H7 (cell line): ENCODE results near the gene ANKRD18B. TPM values are rescaled to one million over a fixed set of nuclear protein-coding genes. Genes with fewer than 3 reads are reported as not detected.
"Not testable (repeated sequence)": the region's sequence is repeated elsewhere in the genome, so short reads cannot be mapped to it uniquely, and the experiment has no call there.

Experiments
- DNase-seq: peaks from one replicate; pipeline ENCODE4 v3.0.0; 2012
- H3K27me3 ChIP-seq: 2 replicates; pipeline ENCODE4 v1.6.0; 2011; ENCODE audit warnings: mild to moderate bottlenecking, low read length; ENCODE audit not compliant: control insufficient read depth, insufficient read depth
- H3K36me3 ChIP-seq: replicated peaks from 2 replicates; pipeline ENCODE4 v1.5.1; 2011; ENCODE audit warnings: low read length; ENCODE audit not compliant: control insufficient read depth, insufficient read depth
- H3K4me3 ChIP-seq: 2 replicates; pipeline ENCODE4 v1.5.1; 2011; ENCODE audit warnings: low read depth, mild to moderate bottlenecking, control low read depth, low read length, moderate library complexity; ENCODE audit not compliant: insufficient read depth
- total RNA-seq: library from RNA; depleted of rRNA; stranded (reverse); fragments of >200 nt; shearing (Covaris generic); gene quantifications from 2 replicates; pipeline ENCODE4 v1.2.3, GENCODE V29; 2014; rRNA removed

ANKRD18B gene
- 4.9 and 14.4 TPM in 2 replicates for total RNA-seq

DNA sequence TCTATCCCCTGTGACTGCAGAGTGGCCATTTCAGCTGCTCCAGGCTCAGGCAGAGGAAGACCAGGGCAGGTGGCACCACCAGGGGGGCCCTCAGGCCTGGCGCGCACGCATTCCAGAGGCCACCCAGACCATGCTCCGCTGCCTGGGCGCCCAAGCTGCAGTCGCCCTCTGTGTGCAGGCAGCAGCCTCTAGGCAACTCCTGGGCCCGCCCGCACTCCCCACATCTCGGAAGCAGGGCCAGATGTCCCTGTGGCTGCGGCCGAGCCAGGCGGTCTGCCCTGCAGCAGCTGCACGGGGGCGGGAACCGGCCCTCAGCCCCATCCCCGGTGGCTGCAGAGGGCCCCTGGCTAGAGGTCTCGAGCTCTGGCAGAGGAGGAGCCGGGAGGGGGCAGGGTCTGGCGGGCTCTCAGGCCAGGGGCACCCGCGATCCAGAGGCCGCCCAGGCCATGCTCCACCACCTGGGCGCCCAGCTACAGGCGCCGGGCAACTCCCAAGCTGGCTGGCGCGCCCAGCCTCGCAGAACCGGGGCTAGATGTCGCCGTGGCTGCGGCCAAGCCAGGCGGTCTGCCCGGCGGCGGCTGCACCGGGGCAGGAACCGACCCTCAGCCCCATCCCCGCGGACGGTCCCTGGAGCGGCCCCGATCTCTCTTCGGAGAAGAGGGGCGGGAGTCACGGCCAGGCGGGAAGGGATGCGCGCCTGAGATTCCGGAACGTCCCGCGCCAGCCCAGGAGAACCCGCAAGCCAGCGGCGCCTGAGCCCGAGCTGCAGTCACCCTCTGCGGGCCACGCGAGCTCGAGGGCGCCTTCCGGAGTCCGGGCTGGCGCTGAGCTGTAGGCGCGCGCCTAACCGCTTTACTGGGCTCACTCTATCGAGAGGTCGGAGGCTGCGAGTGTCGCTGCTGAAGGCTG is at the start of gene ANKRD18B:
ANKRD18B (plus strand) TSS at position 855 of the 909 bp plus-strand sequence. CDS start 239 bp downstream, outside the sequence.
- peak; percentile 62 for DNase-seq
- not testable (repeated sequence) for H3K27me3 ChIP-seq, H3K36me3 ChIP-seq
- H3K4me3 ChIP-seq, result peak within 1 kb of the TSS; percentile 71

DNA sequence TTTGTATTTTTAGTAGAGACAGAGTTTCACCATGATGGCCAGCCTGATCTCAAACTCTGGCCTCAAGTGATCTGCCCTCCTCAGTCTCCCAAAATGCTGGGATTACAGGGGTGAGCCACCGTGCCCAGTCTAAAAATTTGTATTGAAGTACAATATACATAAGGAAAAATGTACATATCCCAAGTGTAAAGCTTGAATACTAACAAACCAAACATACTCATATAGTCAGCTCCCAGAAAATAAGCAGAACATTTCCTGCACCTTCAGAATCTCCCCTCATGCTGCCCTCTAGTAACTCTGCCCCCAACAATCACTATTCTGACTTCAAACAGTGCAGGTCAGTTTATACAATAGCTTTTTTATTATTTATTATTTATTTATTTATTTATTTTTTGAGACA is 48.7 kb upstream of the ANKRD18B start:
- H3K27me3 ChIP-seq, result no peaks in the 10 kb centered on the region
- peaks cover 11% of the 10 kb centered on the region for H3K36me3 ChIP-seq
- DNase-seq, result no peak
- H3K4me3 ChIP-seq, result no peak overlapping the region

DNA sequence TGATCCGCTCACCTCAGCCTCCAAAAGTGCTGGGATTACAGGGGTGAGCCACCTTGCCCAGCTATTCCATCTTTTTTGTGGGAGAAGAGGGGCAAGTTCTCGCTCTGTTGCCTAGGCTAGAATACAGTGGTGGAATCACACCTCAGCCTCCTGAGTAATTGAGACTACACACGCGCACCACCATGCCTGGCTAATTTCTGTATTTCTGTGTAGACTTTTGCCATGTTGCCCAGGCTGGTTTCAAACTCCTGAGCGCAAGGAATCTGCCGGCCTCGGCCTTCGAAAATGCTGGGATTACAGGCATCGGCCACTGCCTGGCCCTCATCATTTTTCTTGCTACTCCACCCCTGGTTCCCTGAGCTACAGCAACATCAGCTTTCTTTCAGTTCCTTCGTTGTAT is 47.5 kb upstream of the ANKRD18B start:
- DNase-seq, result no peak
- no peak overlapping the region for H3K4me3 ChIP-seq
- no peaks in the 10 kb centered on the region for H3K27me3 ChIP-seq
- peaks cover 7% of the 10 kb centered on the region for H3K36me3 ChIP-seq

GRCh38 chr9:33480106-33480505 is 43.9 kb upstream of the ANKRD18B start:
- Histone ChIP-seq H3K4me3 (no peak overlapping the region), H3K36me3 (no peaks in the 10 kb centered on the region), H3K27me3 (no peaks in the 10 kb centered on the region)
- no peak for DNase-seq

- H3K27me3 ChIP-seq, result no peaks in the 10 kb centered on the region
- no peaks in the 10 kb centered on the region for H3K36me3 ChIP-seq
- no peak for DNase-seq
- H3K4me3 ChIP-seq, result no peak overlapping the region
These were observed 43.1 kb upstream of the ANKRD18B start for GRCh38 chr9:33480976-33481375.

- DNase-seq, H3K27me3 ChIP-seq: not testable (repeated sequence)
These were observed 38.7 kb upstream of the ANKRD18B start for GRCh38 chr9:33485312-33485711.

DNA sequence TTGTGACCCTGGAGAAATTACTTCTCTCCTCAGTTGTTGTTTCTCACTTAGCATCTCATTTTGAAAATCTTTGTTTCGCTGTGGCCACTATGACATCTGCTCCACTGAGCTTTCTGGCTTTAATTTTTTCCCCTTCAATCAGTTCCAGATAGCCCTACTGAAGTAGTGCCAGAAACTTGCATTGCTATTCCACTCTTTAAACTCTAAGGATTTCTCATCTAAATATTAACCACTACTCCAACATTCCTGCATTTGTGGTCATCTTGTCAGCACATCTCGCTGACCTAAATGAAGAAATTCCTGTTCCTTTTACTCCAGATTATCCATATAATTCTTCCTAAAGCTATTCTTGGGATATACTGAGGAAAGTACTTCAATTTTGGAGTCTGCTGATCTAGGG is 35.0 kb upstream of the ANKRD18B start:
- Histone ChIP-seq H3K4me3 (no peak overlapping the region), H3K27me3 (no peaks in the 10 kb centered on the region), H3K36me3 (no peaks in the 10 kb centered on the region)
- DNase-seq, result no peak

More at GRCh38 chr9:33485312-33485711, 38.7 kb upstream of the ANKRD18B start:
- H3K4me3 ChIP-seq, H3K36me3 ChIP-seq: not testable (repeated sequence)

DNA sequence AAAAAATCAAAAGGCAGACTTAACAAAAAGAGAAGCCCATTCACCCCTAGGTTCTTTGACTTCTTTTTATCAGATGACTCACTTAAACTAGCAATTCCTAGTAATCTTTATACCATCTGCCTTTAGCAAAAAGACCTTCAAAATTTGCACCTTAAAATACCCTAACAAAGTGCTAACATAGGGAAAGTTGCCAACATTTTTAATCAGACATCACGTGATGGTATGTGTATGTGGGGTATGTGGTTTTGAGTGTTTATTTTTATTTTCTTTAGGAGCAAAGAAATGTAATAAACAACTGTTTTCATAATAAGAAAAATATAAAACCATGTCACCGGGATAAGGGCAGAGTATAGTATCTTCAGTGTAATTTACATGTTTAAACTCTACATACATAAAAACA is 30.2 kb upstream of the ANKRD18B start:
- not testable (repeated sequence) for H3K4me3 ChIP-seq, H3K27me3 ChIP-seq, H3K36me3 ChIP-seq, DNase-seq

GRCh38 chr9:33498387-33498786 is 25.7 kb upstream of the ANKRD18B start:
- Histone ChIP-seq H3K36me3 (no peaks in the 10 kb centered on the region), H3K27me3 (no peaks in the 10 kb centered on the region), H3K4me3 (no peak overlapping the region)
- no peak for DNase-seq

GRCh38 chr9:33506626-33507370 is 17.3 kb upstream of the ANKRD18B start:
- DNase-seq, result no peak
- no peaks in the 10 kb centered on the region for H3K36me3 ChIP-seq
- no peaks in the 10 kb centered on the region; the same call in 1 of the 2 replicates for H3K27me3 ChIP-seq
- H3K4me3 ChIP-seq, result no peak overlapping the region

- Histone ChIP-seq H3K4me3 (peak overlapping the region; percentile 47), H3K36me3 (no peaks in the 10 kb centered on the region), H3K27me3 (no peaks in the 10 kb centered on the region; the same call in 1 of the 2 replicates)
- DNase-seq, result peak; percentile 58
These were observed 13.5 kb upstream of the ANKRD18B start for GRCh38 chr9:33510262-33511183.

GRCh38 chr9:33511184-33511517 is 12.9 kb upstream of the ANKRD18B start:
- peak overlapping the region; percentile 47 for H3K4me3 ChIP-seq
- DNase-seq, H3K36me3 ChIP-seq, H3K27me3 ChIP-seq: not testable (repeated sequence)

DNA sequence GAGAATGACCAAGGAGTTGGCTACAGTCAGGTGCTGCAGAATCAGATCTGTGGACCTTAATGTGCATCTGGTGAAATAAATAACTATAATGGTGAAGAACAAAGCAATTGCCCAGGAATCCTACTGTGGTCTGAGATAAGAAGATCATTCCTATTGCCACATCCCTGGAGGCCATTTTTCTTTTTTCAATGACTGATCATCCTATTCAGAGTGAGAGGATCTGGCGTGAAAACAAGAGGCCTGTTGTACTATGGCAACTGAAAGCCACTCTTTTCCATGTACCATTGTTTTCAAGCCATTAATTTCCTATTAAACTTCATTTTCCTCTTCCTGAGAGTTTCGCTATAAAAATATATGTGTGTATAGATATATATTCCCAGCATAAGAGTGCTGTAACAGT is 11.5 kb upstream of the ANKRD18B start:
- H3K36me3 ChIP-seq, H3K4me3 ChIP-seq, H3K27me3 ChIP-seq, DNase-seq: not testable (repeated sequence)

- not testable (repeated sequence) for H3K36me3 ChIP-seq, H3K4me3 ChIP-seq, DNase-seq, H3K27me3 ChIP-seq
These were observed 8.6 kb upstream of the ANKRD18B start for GRCh38 chr9:33515342-33515995.
